NCI-H2029 (cell line): ENCODE measurements around the gene RNF43.

Experiments
- DNase-seq: peaks from one replicate; lab custom pipeline; 2025; lab: John Stamatoyannopoulos, UW

Gene RNF43

GRCh38 chr17:58417300-58418092, at the start of gene RNF43:
TSS of gene RNF43 (minus strand) at chr17:58417534. CDS start at chr17:58415577, 1,957 bp downstream.
- DNase-seq: peak; percentile 73

DNA sequence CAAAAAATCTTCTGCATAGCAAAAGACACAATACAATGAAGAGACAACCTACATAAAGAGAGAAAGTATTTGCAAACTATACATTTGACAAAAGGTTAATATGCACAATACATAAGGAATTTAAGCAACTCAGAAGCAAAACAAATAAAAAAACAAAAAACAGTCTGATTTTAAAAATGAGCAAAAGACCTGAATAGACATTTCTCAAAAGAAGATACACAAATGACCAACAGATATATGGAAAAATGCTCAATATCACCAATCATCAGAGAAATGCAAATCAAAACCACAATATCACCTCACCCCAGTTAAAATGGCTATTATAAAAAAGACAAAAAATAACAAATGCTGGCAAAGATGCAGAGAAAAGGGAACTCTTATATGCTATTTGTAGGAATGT, 38.2 kb upstream of the RNF43 start:
- no peak for DNase-seq

DNA sequence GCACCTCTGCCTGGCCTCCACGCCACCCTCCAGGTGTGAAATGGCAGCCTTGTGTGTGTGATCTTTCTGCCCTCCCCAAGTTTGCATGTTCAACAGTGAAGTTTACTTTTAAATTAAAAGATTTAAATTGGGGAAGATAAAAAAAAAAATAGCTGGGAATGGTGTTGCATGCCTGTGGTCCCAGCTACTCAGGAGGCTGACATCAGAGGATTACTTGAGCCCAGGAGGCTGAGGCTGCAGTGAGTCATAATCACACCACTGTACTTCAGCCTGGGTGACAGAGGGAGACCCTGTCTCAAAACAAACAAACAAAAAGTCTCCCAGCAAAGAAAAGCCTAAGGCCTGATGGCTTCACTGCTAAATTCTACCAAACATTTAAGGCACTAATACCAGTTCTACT, 35.4 kb upstream of the RNF43 start:
- no peak for DNase-seq

GRCh38 chr17:58447039-58447975, 30.0 kb upstream of the RNF43 start:
- DNase-seq: peak; percentile 65

DNA sequence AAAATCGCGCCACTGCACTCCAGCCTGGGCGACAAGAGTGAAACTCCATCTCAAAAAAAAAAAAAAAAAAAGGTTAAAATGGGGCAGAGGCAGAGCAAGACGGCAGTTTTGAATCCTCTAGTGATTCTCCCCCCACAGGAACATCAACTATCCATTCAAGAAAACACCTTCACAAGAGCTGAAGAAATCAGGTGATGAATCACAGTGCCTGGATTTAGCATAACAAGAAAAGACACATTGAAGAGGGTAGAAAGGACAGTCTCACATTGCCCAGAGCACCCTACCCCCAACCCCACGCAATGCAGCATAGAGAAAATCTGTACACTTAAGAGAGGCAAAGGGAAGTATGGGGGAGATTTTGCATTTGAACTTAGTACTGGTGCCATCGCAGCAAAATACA, 28.8 kb upstream of the RNF43 start:
- DNase-seq: no peak

DNA sequence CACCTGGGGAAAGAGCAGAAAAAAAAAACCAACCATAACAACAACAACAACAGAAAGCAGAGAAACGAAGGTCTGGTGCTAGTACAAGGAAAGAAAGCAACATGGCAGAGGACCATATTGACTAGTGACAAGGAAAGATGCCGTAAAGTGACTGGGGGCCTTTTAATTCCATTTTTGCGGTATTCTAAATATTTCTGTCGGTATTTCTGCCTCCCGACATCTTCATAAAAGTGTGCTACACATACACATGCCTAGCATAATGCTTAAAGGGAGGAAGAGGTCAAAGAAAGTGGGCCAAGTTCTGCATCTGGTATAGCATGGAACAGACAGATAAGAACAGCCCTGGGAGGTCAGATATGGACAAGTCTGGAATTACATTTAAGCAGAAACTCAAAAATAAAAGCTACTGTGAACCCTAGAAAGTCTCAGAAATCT, 19.5 kb upstream of the RNF43 start:
- no peak for DNase-seq

DNA sequence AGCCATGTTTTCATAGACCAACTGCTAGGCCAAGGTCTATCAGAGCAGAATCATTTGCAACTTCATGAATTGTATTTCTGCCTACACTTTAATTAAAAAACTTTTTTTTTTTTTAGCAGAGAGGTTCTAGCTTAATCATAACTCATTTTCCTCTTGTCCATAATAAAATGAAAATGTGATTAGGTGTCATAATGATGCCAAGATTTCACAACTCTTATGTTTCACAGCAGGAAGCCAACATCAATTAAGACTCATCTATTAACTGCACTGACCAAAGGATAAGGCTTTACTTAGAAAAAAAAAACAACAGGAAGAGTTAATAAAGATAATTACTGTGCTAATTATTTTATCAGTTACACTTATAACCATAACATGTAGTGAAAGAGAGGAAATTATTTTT, 18.9 kb upstream of the RNF43 start:
- no peak for DNase-seq

- no peak for DNase-seq
Measured at GRCh38 chr17:58432806-58433573, 15.7 kb upstream of the RNF43 start.

GRCh38 chr17:58427807-58428206, 10.5 kb upstream of the RNF43 start:
- no peak for DNase-seq

DNA sequence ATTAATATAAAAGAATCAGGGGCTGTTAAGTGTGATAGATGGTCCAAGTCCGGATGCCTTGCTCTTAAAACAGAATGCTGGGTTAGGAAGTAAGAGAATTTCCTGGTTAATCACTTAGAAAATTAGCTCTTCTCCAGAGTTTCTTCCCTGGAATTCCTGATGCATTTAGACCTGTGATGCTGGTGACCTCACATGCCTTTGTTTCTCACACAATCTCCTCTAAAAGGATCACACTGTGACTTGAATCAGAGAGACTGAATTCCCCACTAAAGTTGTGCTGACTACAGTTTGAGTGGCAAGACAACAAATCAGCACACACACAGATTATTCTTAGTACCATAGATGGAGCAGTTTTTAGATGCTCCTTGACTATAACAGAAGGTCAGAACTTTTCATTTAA, 4.4 kb upstream of the RNF43 start:
- no peak for DNase-seq

DNA sequence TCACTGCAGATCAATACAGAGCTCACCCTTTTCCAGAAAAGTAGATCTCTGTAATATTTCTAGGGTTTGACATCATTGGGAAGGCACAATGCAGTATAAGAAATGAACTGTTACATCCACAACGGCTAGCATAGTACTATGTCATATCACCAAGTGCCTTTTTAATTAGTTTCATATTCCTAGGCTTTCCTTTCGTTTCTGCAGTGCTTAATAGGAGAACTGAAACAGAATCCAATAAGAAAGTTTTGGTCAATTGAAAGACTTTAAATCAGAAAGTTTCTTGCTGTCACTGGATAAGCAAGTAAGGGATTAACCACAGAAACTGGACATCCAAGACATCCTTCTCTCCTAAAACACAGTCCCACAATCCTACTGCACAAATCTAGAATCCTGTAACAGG, 3.5 kb upstream of the RNF43 start:
- no peak for DNase-seq

DNA sequence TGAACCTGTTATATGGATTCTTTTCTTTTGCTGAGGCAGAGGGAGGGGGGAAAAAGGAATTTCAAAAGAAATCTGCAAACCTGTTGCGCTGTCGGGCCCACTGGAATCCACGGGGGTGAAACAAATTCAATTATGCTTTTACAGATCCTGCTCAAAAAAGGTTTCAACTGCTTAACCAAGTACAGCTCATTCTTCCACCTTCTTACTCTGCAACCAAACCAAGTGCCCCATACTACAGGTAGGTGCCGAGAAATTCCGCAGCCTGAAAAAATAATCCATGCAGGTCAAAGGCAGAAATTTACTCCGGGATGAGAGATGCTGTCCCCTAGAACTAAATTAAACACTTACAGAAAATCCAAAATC, 416 bp downstream of the RNF43 start:
- DNase-seq: no peak

GRCh38 chr17:58416396-58416795, 938 bp downstream of the RNF43 start:
- DNase-seq: no peak

DNA sequence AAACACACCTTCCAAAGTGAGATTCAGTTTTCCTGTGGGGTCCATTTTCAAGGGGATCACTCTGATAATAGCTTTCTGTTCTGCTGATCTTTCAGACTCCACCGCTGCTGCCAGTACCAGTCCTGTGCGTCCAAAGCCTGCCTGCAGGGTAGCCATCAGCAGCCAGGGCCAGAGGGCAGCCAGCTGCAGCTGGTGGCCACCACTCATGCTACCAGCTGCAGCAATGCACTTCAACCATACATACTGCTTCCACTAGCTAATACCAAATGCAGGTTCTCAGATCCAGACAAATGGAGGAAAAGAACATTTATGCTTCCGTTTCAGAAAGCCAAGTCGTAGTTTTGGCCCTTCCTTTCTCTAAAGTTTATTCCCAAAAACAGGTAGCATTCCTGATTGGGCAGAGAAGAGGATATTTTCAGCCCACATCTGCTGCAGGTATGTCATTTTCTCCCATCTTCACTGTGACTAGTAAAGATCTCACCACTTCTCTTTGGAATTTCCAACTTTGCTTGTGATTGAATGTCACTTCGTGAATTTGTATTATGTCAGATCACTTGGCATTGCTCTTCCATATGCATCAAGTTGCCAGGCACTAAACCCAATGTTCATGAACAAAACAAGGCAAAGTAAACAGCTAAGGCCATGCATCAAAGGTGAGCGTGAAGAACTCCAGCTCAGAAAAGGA, 1.8 kb downstream of the RNF43 start:
- no peak for DNase-seq

DNA sequence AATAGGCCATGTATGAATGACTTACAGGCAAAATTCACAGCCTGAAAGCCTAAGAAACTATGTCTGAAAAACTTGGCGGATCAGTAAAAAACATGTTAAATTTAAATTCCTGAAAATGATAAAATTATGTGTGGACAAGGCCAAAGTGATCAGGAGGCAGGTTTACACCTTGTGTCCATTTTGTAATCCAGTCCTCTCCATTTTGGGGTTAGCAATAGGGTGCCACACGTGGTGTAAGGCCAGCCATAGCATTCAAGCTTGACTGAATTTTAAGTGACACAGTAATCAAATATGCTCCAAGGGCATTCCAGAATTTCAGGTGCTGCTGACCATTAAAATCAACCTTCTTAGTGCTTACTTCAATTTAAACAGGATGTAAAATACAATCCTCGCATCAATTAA, 2.7 kb downstream of the RNF43 start:
- no peak for DNase-seq

DNA sequence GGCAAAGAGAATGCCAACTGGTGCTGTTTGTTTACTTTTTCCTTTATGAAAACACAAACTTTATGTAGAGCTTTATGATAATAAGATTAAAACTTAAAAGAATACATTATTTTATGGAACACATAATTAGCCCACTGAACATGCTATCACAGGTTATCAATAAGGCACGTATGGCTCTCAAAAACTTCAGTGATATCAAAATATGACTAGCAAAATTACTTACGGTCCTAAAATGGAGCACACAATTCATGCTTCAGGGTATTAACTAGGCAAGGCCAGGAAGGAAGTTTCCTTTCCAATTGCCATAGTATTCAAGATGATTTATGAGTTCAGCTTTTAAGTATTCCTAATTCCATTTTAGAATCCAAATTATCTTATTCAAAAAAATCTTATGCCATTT, 3.6 kb downstream of the RNF43 start:
- no peak for DNase-seq

DNA sequence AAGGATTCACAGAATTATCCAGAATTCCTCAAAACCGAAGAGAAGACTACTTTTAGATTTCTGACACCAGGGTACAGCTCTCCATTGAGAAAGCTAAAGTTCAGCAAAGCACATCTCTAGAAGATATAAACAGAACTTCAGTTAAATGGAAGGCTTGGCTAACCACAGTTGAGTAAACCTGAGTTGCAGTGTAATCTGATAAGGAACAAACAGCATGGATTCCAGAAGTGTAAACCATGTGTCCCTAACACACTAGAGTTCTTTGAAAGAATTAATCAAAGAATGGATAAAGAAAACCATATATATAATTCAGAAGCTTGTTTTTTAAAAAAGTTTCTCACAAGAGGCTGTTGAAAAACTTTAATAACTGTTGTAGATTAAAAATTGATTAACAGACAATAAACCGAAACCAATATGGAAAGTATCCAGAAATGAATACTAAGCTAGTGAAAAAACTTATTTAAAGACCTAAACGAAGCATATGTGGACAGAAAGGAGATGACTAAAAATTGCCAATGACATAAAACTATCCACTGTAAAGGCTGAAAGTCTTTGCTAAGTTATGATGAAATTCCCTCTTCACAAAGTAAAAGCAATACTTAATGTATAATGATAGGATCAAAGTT, 4.3 kb downstream of the RNF43 start:
- no peak for DNase-seq

GRCh38 chr17:58412064-58412703, 5.2 kb downstream of the RNF43 start:
- no peak for DNase-seq

DNA sequence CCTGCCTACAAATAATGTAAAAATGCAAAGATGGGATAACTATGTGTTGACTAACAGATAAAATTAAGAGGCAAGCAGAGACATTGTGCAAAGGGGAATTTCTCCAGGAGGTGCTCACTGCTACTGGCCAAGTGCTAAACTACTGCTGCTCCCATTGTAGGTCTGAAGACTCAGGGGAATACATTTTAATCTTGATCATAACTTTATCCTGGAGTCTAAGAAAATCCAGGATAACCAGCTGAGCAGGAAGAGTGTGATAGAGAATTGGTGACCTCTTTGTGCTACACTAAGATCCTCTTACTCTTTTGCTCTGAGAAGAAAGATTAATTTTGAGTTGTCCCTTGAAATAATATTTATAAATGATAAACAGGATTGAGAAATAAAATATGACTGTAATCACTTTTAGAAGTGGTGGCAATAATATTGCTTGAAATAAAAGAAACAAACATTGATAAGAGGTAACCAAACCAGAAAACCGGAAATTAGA, 5.9 kb downstream of the RNF43 start:
- no peak for DNase-seq

GRCh38 chr17:58410714-58411407, 6.5 kb downstream of the RNF43 start:
- DNase-seq: no peak
